DMS153 treated with DMSO at 0.1 percent for 48 hours (cell line): Measurements from ENCODE around the gene RAPGEFL1.
"Not testable (repeated sequence)": the region's sequence is repeated elsewhere in the genome, so short reads cannot be mapped to it uniquely, and the experiment has no call there.

Source experiments
- DNase-seq: peaks from one replicate; lab custom pipeline; 2025; ENCODE audit not compliant: unreplicated experiment; lab: John Stamatoyannopoulos, UW

Gene RAPGEFL1

DNA sequence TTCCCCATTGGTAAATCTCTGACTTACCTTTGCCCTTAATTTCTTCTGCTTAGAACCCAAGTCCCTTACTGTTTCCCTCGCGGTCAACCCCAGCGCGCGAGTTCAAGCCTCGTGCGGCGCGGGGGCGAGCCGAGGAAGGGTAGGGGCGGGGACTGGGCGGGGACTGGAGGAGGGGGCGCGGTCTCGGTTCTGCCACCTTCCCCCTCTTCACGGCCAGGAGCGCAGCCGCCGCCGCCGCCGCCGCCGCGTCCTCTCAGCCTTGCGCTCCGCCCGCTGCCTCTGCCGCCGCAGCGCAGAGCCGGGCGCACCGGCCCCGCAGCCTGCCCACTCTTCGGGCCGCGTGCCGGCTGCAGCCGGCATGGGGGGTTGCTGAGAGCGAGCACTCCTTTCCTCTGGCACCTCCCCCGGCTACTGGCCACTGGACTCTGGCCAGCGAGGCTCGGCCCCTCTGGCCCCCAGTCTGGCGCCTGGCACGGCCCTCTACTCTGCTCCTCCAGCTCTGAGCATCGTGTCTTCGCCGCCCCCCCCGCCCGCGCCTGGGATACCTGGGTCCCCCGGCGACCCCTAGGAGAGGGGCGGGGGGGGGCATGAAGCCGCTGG is at the start of gene RAPGEFL1:
RAPGEFL1 (plus strand) TSS at position 196 of the 600 bp plus-strand sequence; CDS start at position 588, 392 bp downstream.
- DNase-seq = peak; percentile 53

DNA sequence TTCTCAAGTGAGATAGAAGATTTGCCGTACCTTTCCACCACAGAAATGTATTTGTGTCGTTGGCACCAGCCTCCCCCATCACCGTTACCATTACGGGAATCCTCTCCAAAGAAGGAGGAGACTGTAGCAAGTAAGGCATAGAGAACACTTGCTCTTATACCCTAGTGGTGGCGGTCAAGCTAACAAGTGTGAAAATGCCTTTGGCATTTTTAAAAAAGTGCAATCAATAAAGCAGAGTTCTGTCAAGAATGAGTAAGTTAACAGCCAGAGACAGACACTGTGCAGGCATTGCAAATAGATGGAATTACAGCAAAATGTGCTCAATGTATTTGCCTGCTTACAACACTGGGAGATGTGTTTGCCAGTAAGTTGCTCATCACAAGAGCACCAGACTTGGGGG is 47.8 kb upstream of the RAPGEFL1 start:
- DNase-seq = no peak

DNA sequence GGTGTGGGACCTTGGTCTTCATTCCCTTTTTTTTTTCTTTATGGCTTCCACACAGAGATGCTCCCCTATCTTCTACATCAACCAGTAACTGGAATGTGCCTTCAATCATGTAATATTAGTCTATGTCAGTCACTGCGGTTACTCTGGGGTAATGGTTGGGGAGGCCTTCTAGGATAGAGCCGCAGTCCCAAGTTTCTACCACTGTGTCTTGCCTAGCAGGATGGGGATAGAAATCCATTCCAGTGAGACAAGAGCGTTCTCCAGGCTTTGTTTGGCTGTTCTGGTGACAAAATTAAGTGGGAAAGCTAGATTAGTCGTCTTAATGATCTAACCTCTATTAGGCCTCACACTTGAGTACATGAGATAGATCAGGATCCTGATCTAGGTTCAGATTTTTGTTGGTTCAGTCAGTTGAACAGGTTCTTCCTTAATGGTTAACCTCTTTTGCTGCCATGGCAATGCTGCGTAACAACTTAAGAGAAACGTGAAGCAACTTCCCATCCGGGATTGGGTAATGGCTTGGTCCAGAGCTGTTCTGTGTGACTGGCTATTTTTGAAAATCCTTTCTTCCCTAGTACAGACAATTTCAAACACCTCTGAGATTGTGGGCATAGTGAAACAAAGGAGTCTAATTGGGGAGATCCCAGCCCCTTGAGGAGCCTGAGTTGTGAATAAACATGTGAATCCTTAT is 46.8 kb upstream of the RAPGEFL1 start:
- DNase-seq = no peak

DNA sequence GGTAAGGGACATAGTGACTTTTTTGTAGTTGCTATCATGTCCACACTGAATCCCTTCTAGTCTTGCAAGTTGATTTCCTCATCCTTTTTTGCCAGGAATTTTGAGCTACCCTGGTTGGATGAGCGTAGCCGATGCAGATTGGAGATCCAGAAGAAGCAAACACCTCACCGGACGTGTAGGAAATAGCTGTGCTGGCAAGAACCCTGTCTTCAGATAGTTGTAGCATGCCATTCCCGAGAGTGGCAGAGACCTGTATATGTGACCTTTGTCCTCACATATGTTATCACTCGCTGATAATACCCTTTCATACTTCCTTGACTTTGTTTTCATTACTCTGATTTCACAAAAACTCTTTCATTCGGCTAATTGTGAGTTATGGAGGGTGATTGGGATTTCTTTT is 43.1 kb upstream of the RAPGEFL1 start:
- no peak for DNase-seq

- no peak for DNase-seq
These were observed 41.5 kb upstream of the RAPGEFL1 start for GRCh38 chr17:40135817-40136216.

DNA sequence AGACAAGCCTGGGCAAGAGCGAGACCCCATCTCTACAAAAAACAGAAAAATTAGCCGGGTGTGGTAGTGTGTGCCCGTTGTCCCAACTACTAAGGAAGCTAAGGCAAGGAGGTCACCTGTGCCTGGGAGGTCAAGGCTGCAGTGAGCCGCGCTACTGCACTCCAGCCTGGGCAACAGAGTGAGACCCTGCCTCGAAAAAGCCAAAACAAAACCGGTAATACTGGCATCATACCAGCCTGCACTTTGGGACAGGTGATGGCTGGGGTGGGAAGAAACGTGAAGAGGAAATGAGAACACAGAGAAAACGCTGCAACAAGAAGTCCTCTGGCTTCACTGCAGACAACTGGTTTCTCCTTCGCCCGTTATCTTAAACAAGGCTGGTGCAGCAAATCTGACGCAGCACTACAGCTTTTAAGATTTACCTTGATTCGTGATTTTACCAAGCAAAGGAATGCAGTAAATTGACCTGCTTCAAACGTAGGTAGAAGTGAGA is 37.7 kb upstream of the RAPGEFL1 start:
- DNase-seq = no peak

GRCh38 chr17:40143166-40143565 is 34.1 kb upstream of the RAPGEFL1 start:
- not testable (repeated sequence) for DNase-seq

GRCh38 chr17:40145476-40145875 is 31.8 kb upstream of the RAPGEFL1 start:
- DNase-seq = no peak

GRCh38 chr17:40148527-40148926 is 28.7 kb upstream of the RAPGEFL1 start:
- DNase-seq = no peak

DNA sequence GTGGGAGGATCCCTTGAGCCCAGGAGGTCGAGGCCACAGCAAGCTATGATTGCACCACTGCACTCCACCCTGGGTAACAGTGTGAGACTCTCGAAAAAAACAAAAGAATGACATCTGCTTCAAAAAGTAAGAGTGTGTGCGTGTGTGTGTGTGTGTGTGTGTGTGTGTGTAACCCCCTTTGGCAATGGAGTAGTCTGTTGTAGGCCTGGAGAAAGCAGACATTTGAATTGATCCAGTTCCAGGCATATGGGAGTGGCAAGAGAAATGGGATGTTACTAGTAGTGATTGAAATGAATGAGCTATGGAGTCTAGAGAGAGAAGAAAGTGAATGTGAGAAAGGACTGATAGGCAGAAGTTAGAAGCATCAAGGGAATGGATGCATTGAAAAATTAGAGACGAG is 27.0 kb upstream of the RAPGEFL1 start:
- no peak for DNase-seq

- DNase-seq = no peak
These were observed 25.8 kb upstream of the RAPGEFL1 start for GRCh38 chr17:40151414-40151963.

- DNase-seq = no peak
These were observed 23.6 kb upstream of the RAPGEFL1 start for GRCh38 chr17:40153603-40154236.

GRCh38 chr17:40157973-40158372 is 19.3 kb upstream of the RAPGEFL1 start:
- no peak for DNase-seq

GRCh38 chr17:40158438-40159013 is 18.7 kb upstream of the RAPGEFL1 start:
- no peak for DNase-seq

GRCh38 chr17:40159456-40159855 is 17.8 kb upstream of the RAPGEFL1 start:
- DNase-seq = no peak

GRCh38 chr17:40167685-40168261 is 9.5 kb upstream of the RAPGEFL1 start:
- DNase-seq = no peak

- peak; percentile 50 for DNase-seq
These were observed 8.9 kb upstream of the RAPGEFL1 start for GRCh38 chr17:40168262-40168832.

GRCh38 chr17:40170325-40170724 is 6.9 kb upstream of the RAPGEFL1 start:
- no peak for DNase-seq

- no peak for DNase-seq
These were observed 5.5 kb upstream of the RAPGEFL1 start for GRCh38 chr17:40171750-40172149.

DNA sequence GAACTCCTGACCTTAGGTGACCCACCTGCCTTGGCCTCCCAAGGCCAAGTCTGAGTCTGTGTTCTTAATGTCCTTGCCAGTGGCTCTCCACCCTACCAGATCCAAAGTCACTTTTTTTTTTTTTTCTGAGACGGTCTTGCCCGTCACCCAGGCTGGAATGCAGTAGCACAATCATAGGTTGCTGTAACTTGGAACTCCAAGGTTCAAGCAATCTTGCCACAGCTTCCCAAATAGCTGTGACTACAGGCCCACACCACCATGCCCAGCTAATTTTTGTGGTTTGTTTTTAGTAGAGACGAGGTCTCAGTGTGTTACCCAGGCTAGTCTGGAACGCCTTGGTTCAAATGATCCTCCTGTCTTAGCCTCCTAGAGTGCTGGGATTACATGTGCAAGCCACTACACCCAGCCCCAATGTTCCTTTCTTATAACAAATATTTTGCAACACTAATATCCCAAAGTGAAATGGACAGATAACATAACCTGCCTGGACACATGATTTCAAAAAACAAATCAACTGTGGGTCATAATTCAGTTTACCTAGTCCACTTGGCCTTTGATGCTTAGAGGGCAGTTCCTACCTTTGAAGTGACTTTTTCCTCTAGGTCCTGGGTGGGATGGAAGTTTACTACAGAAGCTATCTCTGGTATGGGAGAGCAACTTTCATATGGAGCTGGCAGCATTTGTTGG is 4.0 kb upstream of the RAPGEFL1 start:
- DNase-seq = no peak
